Tibial artery (tissue), 4 donors: Measurements from ENCODE around the gene PIM1.

Experiments used
- DNase-seq, 2 donors: peaks; one replicate each; pipeline ENCODE4 v3.0.0-alpha.2; 2019
- H3K27ac ChIP-seq, 2 donors: fragments of 200-600 bp; sonication (generic) in 1 of 2; 1 replicate in 1 of 2; 2 replicates in 1 of 2; pipeline ENCODE4 v1.5.1; 2018 to 2019; ENCODE audit warnings: mild to moderate bottlenecking in 1 of 2
- H3K27me3 ChIP-seq, 2 donors: fragments of 200-600 bp; sonication (generic) in 1 of 2; one replicate each; pipeline versions ENCODE4 v1.5.1 to v1.6.0; 2016 to 2019
- H3K36me3 ChIP-seq, 3 donors: fragments of 200-600 bp; sonication (generic) in 2 of 3; one replicate each; pipeline ENCODE4 v1.5.1; 2016 to 2019; ENCODE audit warnings: mild to moderate bottlenecking in 2 of 3
- H3K4me1 ChIP-seq, 4 donors: fragments of 200-600 bp; sonication (generic) in 2 of 4; 1 replicate in 3 of 4; 2 replicates in 1 of 4; pipeline ENCODE4 v1.5.1; 2016 to 2019
- H3K4me3 ChIP-seq, 2 donors: fragments of 200-600 bp; sonication (generic) in 1 of 2; 1 replicate in 1 of 2; 2 replicates in 1 of 2; pipeline ENCODE4 v1.5.1; 2018 to 2019; ENCODE audit warnings: mild to moderate bottlenecking in 2 of 2
- H3K9me3 ChIP-seq, 3 donors: fragments of 200-600 bp; sonication (generic) in 1 of 3; one replicate each; pipeline ENCODE4 v1.5.1; 2016 to 2019
- CTCF ChIP-seq, 2 experiments: fragments of 200-600 bp in 1 of 2; fragments of 450-650 bp in 1 of 2; IDR thresholded peaks; one replicate each; pipeline ENCODE4 v1.5.1; 2017 to 2019; ENCODE audit warnings: antibody characterized with exemption in 2 of 2, mild to moderate bottlenecking in 1 of 2, moderate library complexity in 1 of 2
- intact Hi-C: fragments of 100-400 bp; cut with DNase I; formaldehyde crosslinking; loops from one replicate; pipeline ENCODE4 v1.15.0; 2023; ENCODE audit warnings: low total_unique reads

PIM1 gene

GRCh38 chr6:37140145-37140544, 29.8 kb upstream of the PIM1 start:
- no peaks in the 10 kb centered on the region for H3K9me3 ChIP-seq
- no peak for DNase-seq
- no peaks in the 10 kb centered on the region for H3K36me3 ChIP-seq
- H3K4me1 ChIP-seq, result peaks cover 0 to 65% (median 16%) of the 10 kb centered on the region in 4 donors
- no peaks in the 10 kb centered on the region for H3K27me3 ChIP-seq
- no peak for TF ChIP-seq CTCF (IDR thresholded peaks at IDR 0.05)
- no peak overlapping the region for H3K4me3 ChIP-seq
- H3K27ac ChIP-seq, result no peak overlapping the region
- intact Hi-C loops, result no loop called here

GRCh38 chr6:37141281-37142049, 28.5 kb upstream of the PIM1 start:
- no peak overlapping the region for H3K4me3 ChIP-seq
- H3K27ac ChIP-seq, result peak overlapping the region in 1 of 2 donors; percentile 11
- intact Hi-C loops, result no loop called here
- H3K9me3 ChIP-seq, result no peaks in the 10 kb centered on the region
- no peaks in the 10 kb centered on the region for H3K27me3 ChIP-seq
- H3K4me1 ChIP-seq, result peaks cover 0 to 52% (median 14%) of the 10 kb centered on the region in 4 donors
- H3K36me3 ChIP-seq, result no peaks in the 10 kb centered on the region
- no peak for DNase-seq
- no peak for TF ChIP-seq CTCF (IDR thresholded peaks at IDR 0.05)

- no peak for DNase-seq
- TF ChIP-seq CTCF (IDR thresholded peaks at IDR 0.05), result no peak
- no peaks in the 10 kb centered on the region for H3K27me3 ChIP-seq
These were observed 27.8 kb upstream of the PIM1 start for GRCh38 chr6:37142050-37142614.

GRCh38 chr6:37143585-37143984, 26.4 kb upstream of the PIM1 start:
- Histone ChIP-seq H3K9me3 (no peaks in the 10 kb centered on the region), H3K4me1 (peaks cover 0 to 33% (median 2%) of the 10 kb centered on the region in 4 donors), H3K36me3 (no peaks in the 10 kb centered on the region), H3K27ac (peak overlapping the region; percentile 59 to 70), H3K27me3 (no peaks in the 10 kb centered on the region), H3K4me3 (no peak overlapping the region)
- intact Hi-C loops, result no loop called here
- no peak for TF ChIP-seq CTCF (IDR thresholded peaks at IDR 0.05)
- no peak for DNase-seq

More at GRCh38 chr6:37142050-37142614, 27.8 kb upstream of the PIM1 start:
- H3K27ac ChIP-seq, result peak overlapping the region in 1 of 2 donors; percentile 11
- no peak overlapping the region for H3K4me3 ChIP-seq
- peaks cover 0 to 48% (median 12%) of the 10 kb centered on the region in 4 donors for H3K4me1 ChIP-seq
- no peaks in the 10 kb centered on the region for H3K36me3 ChIP-seq
- intact Hi-C loops, result no loop called here
- no peaks in the 10 kb centered on the region for H3K9me3 ChIP-seq

- no peak for TF ChIP-seq CTCF (IDR thresholded peaks at IDR 0.05)
- peaks cover 0 to 46% (median 4%) of the 10 kb centered on the region in 4 donors for H3K4me1 ChIP-seq
- DNase-seq, result peak in 1 of 2 donors; percentile 29
- H3K27ac ChIP-seq, result no peak overlapping the region
- H3K27me3 ChIP-seq, result no peaks in the 10 kb centered on the region
- no peaks in the 10 kb centered on the region for H3K9me3 ChIP-seq
- H3K4me3 ChIP-seq, result no peak overlapping the region
- H3K36me3 ChIP-seq, result no peaks in the 10 kb centered on the region
- intact Hi-C loops, result no loop called here
These were observed 24.5 kb upstream of the PIM1 start for GRCh38 chr6:37145443-37145842.
